Measurements from ENCODE around the gene CSNK1G2. TPM values are rescaled to one million over a fixed set of nuclear protein-coding genes. Genes with fewer than 3 reads are reported as not detected.
A peak's percentile ranks its signal among the peaks of the same experiment; 100 is the strongest.

The CSNK1G2 gene
- total and polyA plus RNA-seq, 2 of the 13 experiments (the other 11 are each of a cell fraction or from before 2014, with no cell fraction given): 53.8 to 72.5 TPM

- peak; percentile 73; the same call in 1 of the 2 replicates for TF ChIP-seq DZIP1 (CRISPR knock-in tag; IDR thresholded peaks at IDR 0.05)
- no peak for TF ChIP-seq REST (IDR thresholded peaks at IDR 0.05; ENCODE audit: borderline replicate concordance in 1 of 2, low read depth in 1 of 2, low read length in 2 of 2)
- TF ChIP-seq ZNF138 (CRISPR knock-in tag; IDR thresholded peaks at IDR 0.05; ENCODE audit: low read depth): no peak
- no peak for TF ChIP-seq TGIF2 (CRISPR knock-in tag; IDR thresholded peaks at IDR 0.05)
- TF ChIP-seq ARHGAP35 (CRISPR knock-in tag; IDR thresholded peaks at IDR 0.05; ENCODE audit: borderline replicate concordance): 0 out of 2 replicates have a peak, but pooled peaks have one; percentile 22
- TF ChIP-seq NFIB (CRISPR knock-in tag; IDR thresholded peaks at IDR 0.05; ENCODE audit: borderline replicate concordance): no peak
- no peak for TF ChIP-seq SSRP1 (CRISPR knock-in tag; IDR thresholded peaks at IDR 0.05)
- TF ChIP-seq IKZF5 (CRISPR knock-in tag; IDR thresholded peaks at IDR 0.05): no peak
- no peak for TF ChIP-seq U2AF1 (optimal IDR thresholded peaks at IDR 0.05; ENCODE audit: low read depth, low read length)
- TF ChIP-seq JUNB (CRISPR knock-in tag; IDR thresholded peaks at IDR 0.05; ENCODE audit: borderline replicate concordance): no peak
- TF ChIP-seq ZNF879 (CRISPR knock-in tag; IDR thresholded peaks at IDR 0.05): no peak
- TF ChIP-seq FOXJ3 (CRISPR knock-in tag; IDR thresholded peaks at IDR 0.05; ENCODE audit: borderline replicate concordance): no peak
- no peak for TF ChIP-seq MXD4 (CRISPR knock-in tag; IDR thresholded peaks at IDR 0.05)
- no peak; the same call in 1 of the 2 replicates for TF ChIP-seq ZNF275 (CRISPR knock-in tag; IDR thresholded peaks at IDR 0.05; ENCODE audit: borderline replicate concordance)
- no peak for TF ChIP-seq ZKSCAN8 (CRISPR knock-in tag; IDR thresholded peaks at IDR 0.05; ENCODE audit: borderline replicate concordance)
- TF ChIP-seq EHMT2 (IDR thresholded peaks at IDR 0.05; ENCODE audit: borderline replicate concordance, low read depth, low read length): no peak
- TF ChIP-seq DNMT3B (CRISPR knock-in tag; conservative IDR thresholded peaks at IDR 0.05): no peak
- TF ChIP-seq AGO1 (IDR thresholded peaks at IDR 0.05; ENCODE audit: low read depth, low read length, poor library complexity, severe bottlenecking): peak; percentile 50
- TF ChIP-seq NCOA2 (CRISPR knock-in tag; IDR thresholded peaks at IDR 0.05): no peak
- no peak for TF ChIP-seq MYNN (CRISPR knock-in tag; IDR thresholded peaks at IDR 0.05; ENCODE audit: low read depth)
- TF ChIP-seq MIXL1 (CRISPR knock-in tag; IDR thresholded peaks at IDR 0.05): no peak
Measured at GRCh38 chr19:1907563-1908363, 33.2 kb upstream of the CSNK1G2 start (continued).
